ENCODE data around the gene XCL1.

- no peak for TF ChIP-seq EZH2phosphoT487 (IDR thresholded peaks at IDR 0.05; ENCODE audit: insufficient read depth, low read depth)
- no peak for TF ChIP-seq EZH2 (IDR thresholded peaks at IDR 0.05; ENCODE audit: insufficient read depth, poor library complexity, severe bottlenecking)
Measured at GRCh38 chr1:168626326-168626725, 49.9 kb downstream of the XCL1 start.
